ENCODE results near the gene SLC28A3.

GRCh38 chr9:84255696-84256095, 84.9 kb downstream of the SLC28A3 start:
- no peak for TF ChIP-seq GATA2 (IDR thresholded peaks at IDR 0.05; ENCODE audit: low read depth, low read length)
- no peak for TF ChIP-seq GATA3 (IDR thresholded peaks at IDR 0.05; ENCODE audit: low read depth, low read length)

Measured in SH-SY5Y (cell line).